ENCODE data around the gene PTPRQ. TPM values are rescaled to one million over a fixed set of nuclear protein-coding genes. Genes with fewer than 3 reads are reported as not detected.

PTPRQ gene
- total and polyA plus RNA-seq, 2 of the 8 experiments (the other 6 are each of a cell fraction or from before 2014, with no cell fraction given) = not detected

DNA sequence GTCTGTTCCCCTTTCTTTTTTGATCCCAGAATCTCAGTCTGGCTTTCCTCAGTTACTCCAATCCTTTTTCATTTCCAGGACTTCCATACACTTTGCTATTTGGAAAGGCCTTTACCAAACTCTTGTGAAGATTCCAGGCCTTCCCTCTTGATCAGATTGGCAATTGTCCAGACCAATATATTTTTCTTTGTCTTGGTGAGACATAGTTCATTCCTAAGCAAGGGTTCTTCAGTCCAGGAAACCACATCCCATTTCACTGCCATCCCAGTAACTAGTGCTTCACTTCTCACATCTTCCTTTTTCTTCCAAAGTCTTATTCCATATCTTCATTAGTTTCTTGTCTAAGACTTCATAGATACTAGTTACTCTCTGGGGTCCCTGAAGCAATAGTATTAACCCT is 2.1 kb upstream of the PTPRQ start (continued):
- no peak for TF ChIP-seq SP1 (IDR thresholded peaks at IDR 0.05; ENCODE audit: low read depth, low read length)

Measured in H1 (cell line).